Activated CD4-positive, alpha-beta T cell treated with anti-CD3 and anti-CD28 coated beads, Interleukin-2, amount 50 U/mL, for 48 hours (primary cell): ENCODE results near the gene MAP2K5.

ENCODE experiments used
- DNase-seq, 2 experiments: peaks; one replicate each; pipeline ENCODE4 v3.0.0-alpha.2; 2020

Gene MAP2K5

DNA sequence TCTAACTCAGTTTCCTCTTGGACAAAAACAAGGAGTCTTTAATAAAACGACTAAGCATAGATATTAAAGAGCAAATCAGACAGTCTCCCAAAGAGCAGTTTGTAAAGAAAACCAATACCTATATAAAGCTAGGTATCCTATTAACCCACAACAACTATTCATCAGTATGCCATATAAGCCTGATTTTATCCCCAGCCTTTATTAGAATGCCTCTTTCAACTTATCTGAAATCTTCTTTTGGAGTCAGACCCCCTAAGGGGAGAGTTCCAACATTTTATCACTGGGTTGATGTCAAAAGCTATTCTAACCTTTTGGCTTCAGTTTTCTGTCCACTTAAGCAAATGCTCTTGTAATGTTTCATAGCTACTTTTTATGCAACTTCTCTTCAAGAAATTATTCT is 17.8 kb downstream of the MAP2K5 start:
- no peak for DNase-seq

DNA sequence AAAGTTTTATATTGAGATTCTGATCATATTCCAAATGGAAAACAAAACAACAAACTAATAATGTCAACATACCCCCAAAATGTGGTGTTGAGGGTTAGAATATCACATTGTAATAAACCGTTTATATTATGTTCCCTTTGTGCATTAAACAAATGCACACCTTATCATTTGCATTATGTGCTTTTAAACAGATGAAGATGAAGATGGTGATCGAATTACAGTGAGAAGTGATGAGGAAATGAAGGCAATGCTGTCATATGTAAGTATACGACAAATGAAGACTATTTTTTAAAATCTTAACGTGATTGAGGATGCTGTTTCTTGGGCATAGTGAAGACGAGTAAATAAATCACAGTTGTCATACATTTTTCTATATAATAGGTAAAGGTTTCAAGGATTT is 20.6 kb downstream of the MAP2K5 start:
- no peak for DNase-seq

GRCh38 chr15:67564021-67564967 is 21.8 kb downstream of the MAP2K5 start:
- no peak for DNase-seq

DNA sequence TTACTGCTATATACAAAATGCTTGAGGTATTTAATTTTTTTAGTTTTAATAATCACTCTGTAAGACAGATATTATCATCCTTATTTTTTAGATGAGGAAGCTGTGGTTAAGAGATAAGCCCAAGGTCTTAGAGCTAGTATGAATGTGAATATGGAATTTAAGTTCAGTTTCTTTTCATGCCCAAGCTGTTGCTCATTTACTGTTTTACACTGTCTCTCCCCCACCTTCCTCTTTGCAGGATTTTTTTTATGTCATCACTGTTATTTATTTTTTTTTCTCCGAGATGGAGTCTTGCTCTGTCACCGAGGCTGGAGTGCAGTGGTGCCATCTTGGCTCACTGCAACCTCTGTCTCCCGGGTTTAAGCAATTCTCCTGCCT is 22.5 kb downstream of the MAP2K5 start:
- DNase-seq, result no peak

GRCh38 chr15:67569668-67570067 is 27.2 kb downstream of the MAP2K5 start:
- no peak for DNase-seq

DNA sequence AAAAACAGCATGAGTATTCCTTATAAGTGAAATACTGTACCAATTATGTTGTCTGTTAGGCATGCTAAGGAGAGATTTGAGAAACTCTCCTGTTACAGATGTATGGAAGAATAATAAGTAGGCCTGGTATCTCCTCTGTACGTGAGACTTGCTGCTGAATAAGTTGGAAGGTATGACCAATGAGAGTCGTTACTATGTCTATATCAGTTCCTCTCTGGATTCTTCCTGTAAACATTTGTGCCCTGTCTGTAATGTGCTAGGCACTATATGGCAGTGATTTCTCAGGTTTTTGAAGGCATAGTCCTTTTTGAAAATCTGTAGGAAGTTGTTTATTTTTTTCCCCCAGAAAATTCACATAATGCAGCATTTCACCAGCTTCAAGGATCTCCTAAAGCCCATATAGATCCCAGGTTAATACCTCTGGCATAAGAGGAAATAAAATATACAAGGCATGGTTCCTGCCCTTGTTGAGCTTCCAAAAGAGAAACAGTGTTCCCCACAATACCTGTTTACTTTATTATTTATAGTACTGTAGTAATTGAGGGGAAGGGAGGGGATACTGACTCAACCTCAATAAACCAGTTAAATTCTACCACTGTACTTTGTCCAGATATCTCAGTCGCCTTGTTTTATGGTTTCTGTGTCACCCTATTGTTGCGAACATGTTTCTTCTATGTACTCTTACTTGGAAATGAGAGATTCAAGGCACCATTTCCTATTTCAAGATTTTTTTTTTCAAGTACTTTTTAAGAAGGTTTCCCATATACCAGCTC is 28.6 kb downstream of the MAP2K5 start:
- DNase-seq, result no peak

DNA sequence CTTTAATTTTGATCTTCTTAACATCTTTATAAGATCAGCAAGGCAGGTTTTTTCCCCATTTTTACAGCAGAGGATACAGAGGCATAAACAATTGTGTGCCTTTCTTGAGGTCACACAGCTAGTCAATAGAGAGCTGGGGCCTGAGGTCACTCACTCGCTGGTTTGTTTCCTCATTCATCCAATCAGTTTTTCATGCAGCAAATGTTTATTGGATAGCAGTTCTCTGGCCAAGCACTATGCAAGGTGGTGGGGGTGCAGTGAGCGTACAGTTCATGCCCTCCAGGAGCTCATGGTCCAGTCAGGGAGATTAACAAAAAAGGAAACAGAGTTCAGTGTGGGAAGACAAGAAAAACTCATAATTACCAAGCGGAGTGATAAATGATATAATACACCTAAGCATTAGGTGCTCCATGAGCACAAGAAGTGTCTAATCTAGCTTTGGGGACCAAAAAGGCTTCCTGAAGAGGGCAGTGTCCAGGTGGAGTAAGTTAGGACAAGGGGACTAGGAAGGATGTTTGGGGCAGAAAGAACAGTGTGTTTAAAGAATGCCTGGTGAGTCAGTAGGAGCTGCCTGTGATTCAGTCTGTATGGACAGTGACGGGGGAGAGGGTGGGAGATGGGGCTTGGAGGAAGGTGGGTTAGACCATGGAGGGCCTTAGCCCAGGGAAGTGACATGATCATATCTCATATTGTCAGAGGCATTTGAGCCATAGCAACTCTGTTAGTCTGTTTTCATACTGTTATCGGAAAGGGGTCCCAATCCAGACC is 29.3 kb downstream of the MAP2K5 start:
- no peak for DNase-seq

DNA sequence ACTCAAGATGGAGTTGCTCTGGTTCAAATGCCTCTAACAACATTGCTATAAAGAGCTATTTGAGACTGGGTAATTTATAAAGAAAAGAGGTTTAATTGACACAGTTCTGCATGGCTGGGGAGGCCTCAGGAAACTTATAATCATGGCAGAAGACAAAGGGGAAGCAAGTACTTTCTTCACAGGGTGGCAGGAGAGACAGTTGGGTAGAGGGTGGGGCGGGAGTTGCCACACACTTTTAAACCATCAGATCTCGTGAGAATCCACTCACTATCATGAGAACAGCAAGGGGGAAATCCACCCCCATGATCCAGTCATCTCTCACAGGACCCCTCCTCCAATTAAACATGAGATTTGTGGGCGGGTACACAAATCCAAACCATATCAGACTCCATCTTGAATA is 30.7 kb downstream of the MAP2K5 start:
- DNase-seq, result no peak

- DNase-seq, result no peak
Observed at GRCh38 chr15:67575039-67575502, 32.6 kb downstream of the MAP2K5 start.

DNA sequence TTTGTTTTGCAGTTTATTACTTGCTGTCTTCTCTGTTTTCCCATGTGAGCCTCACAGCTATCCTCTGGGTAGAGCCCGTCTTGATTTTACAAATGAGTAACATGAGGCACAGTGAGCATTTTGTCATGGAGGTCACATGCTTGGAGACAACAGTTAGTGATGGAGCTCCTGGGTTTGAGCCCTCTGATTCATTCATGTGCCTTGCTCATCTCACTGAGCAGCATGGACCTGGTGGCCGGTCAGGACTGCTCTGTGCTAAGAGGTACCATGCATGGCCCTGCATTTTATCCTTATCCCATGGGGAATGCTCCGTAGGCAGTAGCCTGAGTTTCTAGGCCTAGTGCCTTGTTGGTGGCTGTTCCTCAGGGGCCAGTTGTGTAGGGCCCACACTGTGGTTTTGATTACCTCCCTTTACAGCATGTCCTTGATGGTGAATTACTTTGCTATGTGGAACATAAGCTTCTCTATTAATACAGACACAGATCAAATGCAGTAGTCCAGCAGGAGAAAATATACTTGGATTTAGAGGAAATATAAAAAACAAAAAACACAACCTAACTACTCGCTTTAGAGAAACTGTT is 35.6 kb downstream of the MAP2K5 start:
- no peak for DNase-seq

DNA sequence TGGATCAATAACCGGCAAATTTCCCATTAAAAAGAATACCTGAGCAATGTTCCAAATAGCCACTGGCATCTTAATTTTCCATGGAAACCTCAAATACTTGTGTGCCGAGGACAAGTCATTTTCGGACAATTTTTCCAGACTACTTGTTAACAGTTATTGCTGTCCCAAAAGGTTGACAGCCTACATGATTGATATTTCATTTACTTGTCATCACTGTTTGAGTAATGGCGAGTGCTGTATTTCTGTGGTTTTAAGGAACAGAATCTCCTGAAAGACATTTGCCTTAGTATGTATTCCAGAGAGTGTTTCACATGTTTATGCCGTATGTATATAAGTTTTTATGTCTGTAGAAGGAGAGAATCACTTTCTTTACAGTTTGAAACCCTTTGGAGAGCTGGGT is 36.7 kb downstream of the MAP2K5 start:
- no peak for DNase-seq

GRCh38 chr15:67579967-67580366 is 37.5 kb downstream of the MAP2K5 start:
- no peak for DNase-seq

- DNase-seq, result no peak
Observed at GRCh38 chr15:67584157-67584556, 41.7 kb downstream of the MAP2K5 start.

DNA sequence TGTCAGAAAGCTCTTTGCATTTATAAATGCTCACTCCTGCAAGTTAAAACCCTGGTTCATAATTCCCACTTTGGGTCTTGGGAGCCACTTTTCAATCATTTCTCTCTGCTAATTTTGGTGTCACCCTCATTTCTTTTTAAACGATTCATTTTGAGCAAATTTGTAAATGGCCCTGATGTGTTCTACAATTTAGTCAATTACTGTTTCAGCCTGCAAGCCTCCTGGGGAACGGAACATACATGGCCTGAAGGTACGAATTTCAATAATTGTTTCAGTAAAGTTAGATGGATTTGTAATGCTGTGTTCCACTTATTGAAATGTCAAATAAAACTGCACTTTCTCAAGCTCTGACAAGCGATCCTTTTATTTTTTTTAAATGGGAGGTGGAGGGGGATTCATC is 43.2 kb downstream of the MAP2K5 start:
- DNase-seq, result no peak

- DNase-seq, result no peak
Observed at GRCh38 chr15:67587331-67587730, 44.8 kb downstream of the MAP2K5 start.

- DNase-seq, result no peak
Observed at GRCh38 chr15:67587754-67588153, 45.3 kb downstream of the MAP2K5 start.

DNA sequence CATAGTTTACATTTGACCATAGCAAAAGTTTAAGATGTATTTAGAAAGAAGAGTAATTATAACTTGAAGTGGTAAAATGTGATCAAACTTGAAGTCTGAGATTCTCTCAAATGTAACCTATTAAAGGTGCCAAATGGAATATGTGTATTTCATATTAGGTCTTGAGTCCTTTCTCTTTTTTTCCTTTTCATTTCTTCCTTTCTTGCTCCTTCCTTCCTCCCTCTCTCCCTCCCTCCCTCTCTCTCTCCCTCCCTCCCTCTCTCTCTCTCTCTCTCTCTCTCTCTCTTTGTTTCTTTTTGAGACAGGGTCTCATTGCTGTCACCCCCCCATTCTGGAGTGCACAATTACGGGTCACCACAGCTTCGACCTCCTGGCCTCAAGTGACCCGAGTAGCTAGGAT is 47.7 kb downstream of the MAP2K5 start:
- DNase-seq, result no peak

DNA sequence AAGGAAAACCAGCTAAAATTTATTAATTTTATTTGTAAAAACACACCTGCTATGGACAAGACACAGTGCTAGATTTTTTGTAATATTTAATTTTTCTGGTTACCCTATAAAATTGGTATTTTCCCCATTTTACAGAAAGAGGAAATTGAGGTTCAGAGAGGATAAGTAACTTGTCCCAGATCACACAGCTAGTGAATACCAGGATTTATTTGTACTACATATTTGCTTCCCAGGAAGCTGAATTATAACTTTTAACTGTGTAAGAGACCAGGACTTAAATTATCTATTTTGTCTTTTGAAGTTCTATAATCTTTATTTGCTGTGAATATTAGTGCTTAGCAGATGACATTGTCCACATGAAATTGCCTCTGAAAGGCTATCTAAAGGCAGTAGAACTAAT is 49.7 kb downstream of the MAP2K5 start:
- DNase-seq, result no peak

GRCh38 chr15:67593562-67593961 is 51.1 kb downstream of the MAP2K5 start:
- no peak for DNase-seq

DNA sequence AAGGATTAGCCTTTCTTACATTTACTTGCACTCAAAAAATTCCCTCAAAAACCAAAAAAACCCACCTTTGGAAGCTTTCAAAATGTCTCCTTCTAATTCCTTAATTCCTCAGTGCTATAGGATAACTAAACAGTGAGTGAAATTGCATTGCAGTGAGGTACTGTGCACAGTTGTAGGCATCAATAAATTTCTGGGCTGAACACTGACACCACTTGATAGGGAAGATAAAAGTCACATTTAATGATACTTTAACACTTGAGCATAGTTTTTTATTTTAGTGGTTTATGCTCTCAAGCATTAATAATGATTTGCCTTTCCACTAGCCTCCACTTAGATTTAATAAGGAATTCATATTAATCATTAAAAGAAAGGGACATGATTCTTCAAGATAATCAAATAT is 52.3 kb downstream of the MAP2K5 start:
- DNase-seq, result no peak

DNA sequence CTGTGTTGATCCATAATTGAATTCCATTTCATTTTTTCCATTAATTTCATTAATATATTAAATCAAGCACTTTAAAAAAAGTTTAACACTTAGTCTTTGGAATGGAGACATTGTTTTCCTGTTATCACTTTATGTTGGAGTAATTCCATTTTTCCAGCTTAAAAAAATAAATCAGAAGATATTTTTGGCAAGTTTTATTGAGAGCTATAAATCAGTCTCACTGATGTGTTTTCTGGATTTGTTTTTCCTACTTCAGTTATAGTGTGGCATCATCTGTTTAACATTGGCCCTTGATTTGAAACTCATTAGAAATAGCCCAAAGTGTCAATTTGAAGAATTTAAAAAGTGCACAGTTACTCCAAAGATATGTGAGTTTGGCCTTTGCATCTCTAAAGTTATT is 53.1 kb downstream of the MAP2K5 start:
- DNase-seq, result no peak

- no peak for DNase-seq
Observed at GRCh38 chr15:67601073-67601472, 58.6 kb downstream of the MAP2K5 start.

- no peak for DNase-seq
Observed at GRCh38 chr15:67603063-67603462, 60.6 kb downstream of the MAP2K5 start.
